Suprapubic skin (tissue), 4 donors: ENCODE data around the gene DENND6B. TPM values are rescaled to one million over a fixed set of nuclear protein-coding genes. Genes with fewer than 3 reads are reported as not detected.

Experiments
- DNase-seq, 2 donors: peaks; one replicate each; pipeline ENCODE4 v3.0.0-alpha.2; 2019; ENCODE audit warnings: low spot score in 2 of 2
- H3K27ac ChIP-seq: fragments of 200-600 bp; sonication (generic); one replicate; pipeline ENCODE4 v1.5.1; 2019
- H3K27me3 ChIP-seq: fragments of 200-600 bp; sonication (generic); one replicate; pipeline ENCODE4 v1.5.1; 2019
- H3K36me3 ChIP-seq: fragments of 200-600 bp; sonication (generic); one replicate; pipeline ENCODE4 v1.5.1; 2019
- H3K4me1 ChIP-seq: fragments of 200-600 bp; sonication (generic); one replicate; pipeline ENCODE4 v1.5.1; 2019
- H3K4me3 ChIP-seq: fragments of 200-600 bp; sonication (generic); one replicate; pipeline ENCODE4 v1.5.1; 2019; ENCODE audit warnings: mild to moderate bottlenecking
- H3K9me3 ChIP-seq: fragments of 200-600 bp; sonication (generic); one replicate; pipeline ENCODE4 v1.5.1; 2019
- EP300 ChIP-seq: sonication (generic); formaldehyde crosslinking; IDR thresholded peaks from one replicate; pipeline ENCODE4 v1.6.1; 2017; ENCODE audit warnings: antibody characterized with exemption
- POLR2A ChIP-seq, 2 donors: fragments of 450-650 bp; IDR thresholded peaks; one replicate each; pipeline ENCODE4 v1.6.1; 2017; ENCODE audit warnings: antibody characterized with exemption in 2 of 2, mild to moderate bottlenecking in 2 of 2, moderate library complexity in 2 of 2
- POLR2AphosphoS5 ChIP-seq, 3 donors: sonication (generic); formaldehyde crosslinking; IDR thresholded peaks; one replicate each; pipeline ENCODE4 v1.6.1; 2017; ENCODE audit warnings: antibody characterized with exemption in 3 of 3
- WGBS: methylation state at CpG from one replicate; pipeline ENCODE4 v1.1.5; 2018; 5-methylcytosine and 5-hydroxymethylcytosine counted together
- total RNA-seq, 4 donors: library from RNA; depleted of rRNA; stranded (reverse); fragments of >200 nt; gene quantifications; one replicate each; pipeline ENCODE4 v1.1.0, GENCODE V29; 2016
- TF ChIP-seq, protein P1 (sequence below), 2 donors: fragments of 200-600 bp in 1 of 2; fragments of 450-650 bp in 1 of 2; sonication (generic) in 1 of 2; IDR thresholded peaks; one replicate each; pipeline ENCODE4 v1.5.1; 2016 to 2019; ENCODE audit warnings: antibody characterized with exemption in 2 of 2, mild to moderate bottlenecking in 1 of 2, moderate library complexity in 1 of 2

The DENND6B gene
- total RNA-seq, 4 donors from 2014 or later: 3.3 to 5.4 (median 3.4) TPM

DNA sequence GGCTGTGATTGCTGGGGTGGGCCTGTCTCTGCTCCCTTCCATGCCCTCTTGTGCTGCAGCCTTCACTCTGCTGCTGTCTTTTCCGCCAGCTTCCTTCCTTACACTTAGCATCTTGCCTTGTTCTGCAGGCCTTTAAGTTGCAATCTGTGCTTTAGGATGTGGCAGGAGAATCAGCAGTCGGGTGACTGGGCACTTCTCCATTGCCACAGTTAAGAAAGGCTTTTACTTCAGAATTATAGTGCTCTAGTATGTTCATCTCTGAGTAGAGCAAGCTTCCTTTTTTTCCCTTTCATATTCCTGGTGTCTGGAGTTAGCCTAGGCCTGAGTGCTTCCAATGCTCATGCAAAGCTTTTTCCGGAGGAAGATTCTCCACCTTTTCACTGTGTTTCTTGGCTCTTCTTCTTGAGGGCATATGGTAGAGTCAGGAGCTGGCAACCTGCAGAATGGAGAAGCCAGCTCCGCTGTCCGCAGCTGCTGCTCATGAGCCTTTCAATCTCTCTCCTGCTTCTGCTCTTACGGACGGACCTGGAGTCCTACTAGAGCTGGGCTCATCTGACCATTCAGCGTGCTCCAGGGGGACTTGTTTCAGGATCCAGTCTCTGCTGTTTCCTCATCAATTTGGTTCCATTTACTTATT lies 36.5 kb upstream of the DENND6B start:
- Histone ChIP-seq H3K27me3 (no peaks in the 10 kb centered on the region), H3K36me3 (peaks cover 12% of the 10 kb centered on the region), H3K4me3 (no peak overlapping the region), H3K27ac (no peak overlapping the region), H3K4me1 (peaks cover 3% of the 10 kb centered on the region), H3K9me3 (no peaks in the 10 kb centered on the region)
- DNase-seq: no peak
- 81% methylated on average over 8 of the region's 8 CpGs for WGBS
- TF ChIP-seq POLR2A (IDR thresholded peaks at IDR 0.05) (no peak), EP300 (no peak), POLR2AphosphoS5 (IDR thresholded peaks at IDR 0.05) (no peak)
- TF ChIP-seq, protein P1, sequence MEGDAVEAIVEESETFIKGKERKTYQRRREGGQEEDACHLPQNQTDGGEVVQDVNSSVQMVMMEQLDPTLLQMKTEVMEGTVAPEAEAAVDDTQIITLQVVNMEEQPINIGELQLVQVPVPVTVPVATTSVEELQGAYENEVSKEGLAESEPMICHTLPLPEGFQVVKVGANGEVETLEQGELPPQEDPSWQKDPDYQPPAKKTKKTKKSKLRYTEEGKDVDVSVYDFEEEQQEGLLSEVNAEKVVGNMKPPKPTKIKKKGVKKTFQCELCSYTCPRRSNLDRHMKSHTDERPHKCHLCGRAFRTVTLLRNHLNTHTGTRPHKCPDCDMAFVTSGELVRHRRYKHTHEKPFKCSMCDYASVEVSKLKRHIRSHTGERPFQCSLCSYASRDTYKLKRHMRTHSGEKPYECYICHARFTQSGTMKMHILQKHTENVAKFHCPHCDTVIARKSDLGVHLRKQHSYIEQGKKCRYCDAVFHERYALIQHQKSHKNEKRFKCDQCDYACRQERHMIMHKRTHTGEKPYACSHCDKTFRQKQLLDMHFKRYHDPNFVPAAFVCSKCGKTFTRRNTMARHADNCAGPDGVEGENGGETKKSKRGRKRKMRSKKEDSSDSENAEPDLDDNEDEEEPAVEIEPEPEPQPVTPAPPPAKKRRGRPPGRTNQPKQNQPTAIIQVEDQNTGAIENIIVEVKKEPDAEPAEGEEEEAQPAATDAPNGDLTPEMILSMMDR (IDR thresholded peaks at IDR 0.05): no peak

DNA sequence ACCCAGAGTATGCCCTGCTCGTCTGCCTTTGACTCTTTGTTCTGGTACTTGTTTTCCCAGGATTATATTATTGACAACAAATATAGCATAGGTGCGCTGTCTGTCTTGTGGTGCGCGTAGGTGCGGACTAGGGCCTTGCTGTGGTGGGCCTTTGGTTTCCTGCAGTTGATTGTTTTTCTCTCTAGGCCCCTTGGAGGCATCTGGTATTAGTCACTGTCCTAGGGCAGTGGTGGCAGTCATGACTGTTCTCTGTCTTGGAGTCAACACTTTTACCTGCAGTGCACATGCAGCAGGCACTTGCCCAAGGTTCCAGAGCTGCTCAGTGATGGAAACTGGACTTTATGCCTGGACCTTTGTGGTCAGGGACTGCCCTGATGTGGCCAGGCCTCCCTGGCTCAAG lies 34.9 kb upstream of the DENND6B start:
- peaks cover 3% of the 10 kb centered on the region for H3K4me1 ChIP-seq
- whole genome bisulfite sequencing: 81% methylated on average over 5 of the region's 5 CpGs
- H3K36me3 ChIP-seq: peaks cover 7% of the 10 kb centered on the region
- DNase-seq: no peak
- no peak overlapping the region for H3K4me3 ChIP-seq
- H3K27ac ChIP-seq: no peak overlapping the region
- TF ChIP-seq, protein P1 (IDR thresholded peaks at IDR 0.05): no peak
- TF ChIP-seq POLR2A (IDR thresholded peaks at IDR 0.05): no peak
- no peak for TF ChIP-seq POLR2AphosphoS5 (IDR thresholded peaks at IDR 0.05)
- no peak for TF ChIP-seq EP300
- H3K9me3 ChIP-seq: no peaks in the 10 kb centered on the region
- no peaks in the 10 kb centered on the region for H3K27me3 ChIP-seq

DNA sequence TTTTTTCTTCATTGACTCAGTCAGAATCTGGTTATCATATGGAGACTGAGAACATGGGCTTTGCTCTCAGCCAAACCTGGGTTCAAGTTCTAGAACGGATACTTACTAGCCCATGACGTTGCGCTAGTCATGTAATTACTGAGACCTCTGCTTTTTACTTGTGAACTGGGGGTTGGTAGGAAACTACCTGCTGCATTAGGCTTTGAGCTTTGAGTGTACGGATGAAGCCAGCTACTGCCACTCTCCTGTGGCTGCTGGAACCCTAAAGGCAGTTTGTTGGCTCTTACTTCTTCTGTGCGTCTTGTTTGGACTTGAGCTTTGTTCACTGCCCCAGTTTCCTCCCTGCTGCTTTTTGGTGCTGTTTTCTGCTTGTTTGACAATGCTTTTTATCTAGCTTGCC lies 34.4 kb upstream of the DENND6B start:
- peaks cover 9% of the 10 kb centered on the region for H3K36me3 ChIP-seq
- H3K4me3 ChIP-seq: no peak overlapping the region
- TF ChIP-seq EP300 (no peak), POLR2A (IDR thresholded peaks at IDR 0.05) (no peak), POLR2AphosphoS5 (IDR thresholded peaks at IDR 0.05) (no peak)
- TF ChIP-seq, protein P1 (IDR thresholded peaks at IDR 0.05): no peak
- DNase-seq: no peak
- 76% methylated on average over 5 of the region's 5 CpGs for WGBS
- no peaks in the 10 kb centered on the region for H3K9me3 ChIP-seq
- no peak overlapping the region for H3K27ac ChIP-seq
- H3K27me3 ChIP-seq: no peaks in the 10 kb centered on the region
- peaks cover 3% of the 10 kb centered on the region for H3K4me1 ChIP-seq

DNA sequence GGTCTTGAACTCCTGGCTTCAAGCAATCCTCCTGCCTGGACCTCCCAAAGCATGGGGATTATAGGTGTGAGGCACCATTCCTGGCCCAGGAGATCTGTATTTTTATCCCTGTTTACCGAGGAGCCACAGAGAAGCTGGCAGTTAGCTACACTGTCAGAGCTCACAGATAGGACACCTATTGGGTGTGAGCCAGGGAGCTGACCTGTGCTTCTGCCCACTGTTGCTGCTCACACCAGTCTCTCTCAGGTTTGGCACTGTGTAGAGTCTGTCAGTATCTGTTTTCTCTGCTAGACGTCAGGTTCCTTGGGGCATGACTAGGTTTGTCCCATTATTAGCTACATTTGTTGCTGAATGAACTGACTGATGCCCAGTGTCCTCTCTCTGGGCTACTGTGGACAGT lies 33.8 kb upstream of the DENND6B start:
- peaks cover 3% of the 10 kb centered on the region for H3K4me1 ChIP-seq
- TF ChIP-seq POLR2AphosphoS5 (IDR thresholded peaks at IDR 0.05) (no peak), EP300 (no peak), POLR2A (IDR thresholded peaks at IDR 0.05) (no peak)
- TF ChIP-seq, protein P1 (IDR thresholded peaks at IDR 0.05): no peak
- peaks cover 9% of the 10 kb centered on the region for H3K36me3 ChIP-seq
- 43% methylated on average over 1 of the region's 2 CpGs for WGBS
- H3K27ac ChIP-seq: no peak overlapping the region
- H3K27me3 ChIP-seq: no peaks in the 10 kb centered on the region
- no peaks in the 10 kb centered on the region for H3K9me3 ChIP-seq
- DNase-seq: no peak
- H3K4me3 ChIP-seq: no peak overlapping the region

DNA sequence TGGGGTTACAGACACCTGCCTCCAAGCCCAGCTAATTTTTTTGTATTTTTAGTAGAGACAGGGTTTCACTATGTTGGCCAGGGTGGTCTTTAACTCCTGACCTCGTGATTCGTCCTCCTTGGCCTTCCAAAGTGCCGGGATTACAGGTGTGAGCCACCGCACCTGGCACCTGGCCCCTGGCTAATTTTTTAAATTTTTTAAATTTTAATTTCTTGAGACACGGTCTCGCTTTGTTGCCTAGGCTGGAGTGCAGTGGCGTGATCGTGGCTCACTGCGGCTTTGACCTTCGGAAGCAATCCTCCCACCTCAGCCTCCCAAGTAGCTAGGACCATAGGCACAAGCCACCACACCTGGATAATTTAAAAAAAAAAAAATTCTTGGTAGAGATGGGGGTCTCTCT lies 30.9 kb upstream of the DENND6B start:
- Histone ChIP-seq H3K4me3 (no peak overlapping the region), H3K27me3 (no peaks in the 10 kb centered on the region), H3K27ac (no peak overlapping the region), H3K36me3 (peaks cover 15% of the 10 kb centered on the region), H3K9me3 (no peaks in the 10 kb centered on the region), H3K4me1 (peaks cover 3% of the 10 kb centered on the region)
- DNase-seq: no peak
- WGBS: 95% methylated on average over 10 of the region's 10 CpGs
- TF ChIP-seq EP300 (no peak), POLR2AphosphoS5 (IDR thresholded peaks at IDR 0.05) (no peak), POLR2A (IDR thresholded peaks at IDR 0.05) (no peak)
- TF ChIP-seq, protein P1 (IDR thresholded peaks at IDR 0.05): no peak
